Right lobe of liver (tissue), 6 donors: ENCODE results near the gene RIMOC1. TPM values are rescaled to one million over a fixed set of nuclear protein-coding genes. Genes with fewer than 3 reads are reported as not detected.

Source experiments
- ATAC-seq, 4 donors: fragments of 200-7000 bp; cut with Tn5 transposase; one replicate each; pipeline ENCODE4 v1.9.1; 2020; ENCODE audit warnings: mild to moderate bottlenecking in 4 of 4, moderate library complexity in 4 of 4
- DNase-seq, 3 donors: peaks; one replicate each; pipeline ENCODE4 v3.0.0-alpha.2; 2020
- H3K27ac ChIP-seq, 3 donors: fragments of 200-600 bp; one replicate each; pipeline ENCODE4 v1.8.0; 2022
- H3K27me3 ChIP-seq, 2 donors: fragments of 200-600 bp; one replicate each; pipeline ENCODE4 v1.8.0; 2022
- H3K36me3 ChIP-seq, 4 donors: fragments of 200-600 bp; sonication (generic) in 1 of 4; one replicate each; pipeline versions ENCODE4 v1.5.1 to v1.8.0; 2017 to 2022; ENCODE audit warnings: control low read depth in 1 of 4
- H3K4me1 ChIP-seq, 4 donors: fragments of 200-600 bp; sonication (generic) in 1 of 4; one replicate each; pipeline versions ENCODE4 v1.5.1 to v1.8.0; 2017 to 2022; ENCODE audit warnings: control low read depth in 1 of 4
- H3K4me3 ChIP-seq, 3 donors: fragments of 200-600 bp; one replicate each; pipeline ENCODE4 v1.8.0; 2022
- H3K9me3 ChIP-seq, 4 donors: fragments of 200-600 bp; sonication (generic) in 1 of 4; one replicate each; pipeline versions ENCODE4 v1.5.1 to v1.8.0; 2017 to 2022; ENCODE audit warnings: control low read depth in 1 of 4
- CTCF ChIP-seq, 4 donors: fragments of 200-600 bp in 3 of 4; fragments of 450-650 bp in 1 of 4; IDR thresholded peaks; one replicate each; pipeline versions ENCODE4 v1.5.1 to v1.8.0; 2016 to 2022; ENCODE audit warnings: antibody characterized with exemption in 4 of 4, mild to moderate bottlenecking in 2 of 4
- POLR2A ChIP-seq: fragments of 450-650 bp; IDR thresholded peaks from one replicate; pipeline ENCODE4 v1.6.1; 2017; ENCODE audit warnings: antibody characterized with exemption, mild to moderate bottlenecking
- WGBS: methylation state at CpG from one replicate; pipeline ENCODE4 v1.1.6; 2018; ENCODE audit warnings: low coverage, low lambda C conversion rate; ENCODE audit not compliant: insufficient coverage; ENCODE audit errors: missing lambda C conversion rate; 5-methylcytosine and 5-hydroxymethylcytosine counted together
- intact Hi-C, 2 donors: fragments of 100-400 bp; cut with DNase I; formaldehyde crosslinking; loops; one replicate each; pipeline versions ENCODE4 v1.11.2 to v1.14.1; 2022
- total RNA-seq, 6 experiments: library from RNA; depleted of rRNA in 2 of 6; stranded (reverse); fragments of >200 nt in 2 of 6; fragmentation: NEBNext Ultra II Directional in 3 of 6; extraction: Animal tissue kit (Norgen Biotek cat#: 25700) in 3 of 6; gene quantifications; one replicate each; pipeline versions ENCODE4 v1.1.0 to v1.2.4, GENCODE V29; 2016 to 2023
- donor health status: DM: no; HTN: yes; CAD: no.
- donor health status: DM: no; HTN: no; CAD: no.
- donor health status: DM: no; HTN: no; CAD: no.
- donor health status: DM: no; HTN: yes; CAD: no.
- donor health status: DM: no; HTN: yes; CAD: no.

RIMOC1 gene
- total RNA-seq, 6 experiments from 2014 or later: 7.6 to 15.5 (median 9.0) TPM

- H3K27me3 ChIP-seq: no peaks in the 10 kb centered on the region
- H3K36me3 ChIP-seq: no peaks in the 10 kb centered on the region
- H3K9me3 ChIP-seq: no peaks in the 10 kb centered on the region
- peaks cover 0 to 3% (median 0%) of the 10 kb centered on the region in 4 donors for H3K4me1 ChIP-seq
- 67% methylated on average over 2 of the region's 2 CpGs for WGBS
- no peak overlapping the region for H3K27ac ChIP-seq
- TF ChIP-seq CTCF (IDR thresholded peaks at IDR 0.05) (no peak), POLR2A (no peak)
- H3K4me3 ChIP-seq: no peak overlapping the region
- intact Hi-C loops: no loop called here
- ATAC-seq (no peak), DNase-seq (no peak)
Measured at GRCh38 chr5:41878173-41878572, 26.0 kb upstream of the RIMOC1 start.

GRCh38 chr5:41878643-41879478, 25.3 kb upstream of the RIMOC1 start:
- DNase-seq: no peak
- H3K4me3 ChIP-seq: no peak overlapping the region
- WGBS: 48% methylated on average over 3 of the region's 3 CpGs

GRCh38 chr5:41882765-41883164, 21.4 kb upstream of the RIMOC1 start:
- DNase-seq (no peak), ATAC-seq (no peak)
- intact Hi-C loops: no loop called here
- Histone ChIP-seq H3K9me3 (peaks cover 0 to 2% (median 0%) of the 10 kb centered on the region in 4 donors), H3K36me3 (no peaks in the 10 kb centered on the region), H3K4me3 (no peak overlapping the region), H3K27ac (no peak overlapping the region), H3K27me3 (no peaks in the 10 kb centered on the region), H3K4me1 (peaks cover 0 to 3% (median 0%) of the 10 kb centered on the region in 4 donors)
- TF ChIP-seq POLR2A (no peak), CTCF (IDR thresholded peaks at IDR 0.05) (no peak)
- WGBS: 71% methylated on average over 5 of the region's 5 CpGs

More at GRCh38 chr5:41878643-41879478, 25.3 kb upstream of the RIMOC1 start:
- intact Hi-C loops: no loop called here
- H3K36me3 ChIP-seq: no peaks in the 10 kb centered on the region
- H3K27me3 ChIP-seq: no peaks in the 10 kb centered on the region
- ATAC-seq: no peak
- H3K9me3 ChIP-seq: no peaks in the 10 kb centered on the region
- no peak for TF ChIP-seq POLR2A
- TF ChIP-seq CTCF (IDR thresholded peaks at IDR 0.05): no peak
- no peak overlapping the region for H3K27ac ChIP-seq
- peaks cover 0 to 3% (median 0%) of the 10 kb centered on the region in 4 donors for H3K4me1 ChIP-seq

GRCh38 chr5:41883243-41883642, 20.9 kb upstream of the RIMOC1 start:
- H3K9me3 ChIP-seq: peaks cover 0 to 2% (median 0%) of the 10 kb centered on the region in 4 donors
- H3K4me1 ChIP-seq: peaks cover 0 to 3% (median 0%) of the 10 kb centered on the region in 4 donors
- ATAC-seq (no peak), DNase-seq (no peak)
- TF ChIP-seq CTCF (IDR thresholded peaks at IDR 0.05) (no peak), POLR2A (no peak)
- H3K4me3 ChIP-seq: no peak overlapping the region
- no peak overlapping the region for H3K27ac ChIP-seq
- WGBS: 50% methylated on average over 1 of the region's 3 CpGs
- H3K36me3 ChIP-seq: no peaks in the 10 kb centered on the region
- intact Hi-C loops: no loop called here
- H3K27me3 ChIP-seq: no peaks in the 10 kb centered on the region
